ENCODE measurements around the gene CADM3. TPM values are rescaled to one million over a fixed set of nuclear protein-coding genes. Genes with fewer than 3 reads are reported as not detected.

CADM3 gene
- total RNA-seq, 1 donor from 2014 or later: 23.8 TPM

GRCh38 chr1:159146980-159147379 is 24.4 kb upstream of the CADM3 start:
- H3K4me1 ChIP-seq: no peaks in the 10 kb centered on the region
- no peaks in the 10 kb centered on the region for H3K27me3 ChIP-seq
- H3K27ac ChIP-seq: no peak overlapping the region
- TF ChIP-seq CTCF (IDR thresholded peaks at IDR 0.05): no peak
- H3K9me3 ChIP-seq: no peaks in the 10 kb centered on the region
- H3K4me3 ChIP-seq: no peak overlapping the region
- DNase-seq (ENCODE audit: extremely low spot score in 2 of 2): no peak
- intact Hi-C loops (cut with DNase I): no loop called here
- no peaks in the 10 kb centered on the region for H3K36me3 ChIP-seq

GRCh38 chr1:159152031-159152430 is 19.4 kb upstream of the CADM3 start:
- intact Hi-C loops (cut with DNase I): no loop called here
- no peak overlapping the region for H3K4me3 ChIP-seq
- TF ChIP-seq CTCF (IDR thresholded peaks at IDR 0.05): no peak
- no peak for TF ChIP-seq POLR2AphosphoS5 (IDR thresholded peaks at IDR 0.05; ENCODE audit: insufficient read depth in 1 of 2, low read depth in 1 of 2)
- TF ChIP-seq POLR2A (IDR thresholded peaks at IDR 0.05): no peak
- no peaks in the 10 kb centered on the region for H3K27me3 ChIP-seq
- no peaks in the 10 kb centered on the region for H3K9me3 ChIP-seq
- no peak overlapping the region for H3K27ac ChIP-seq
- no peaks in the 10 kb centered on the region for H3K4me1 ChIP-seq
- H3K36me3 ChIP-seq: no peaks in the 10 kb centered on the region
- no peak for DNase-seq (ENCODE audit: extremely low spot score in 2 of 2)

GRCh38 chr1:159161001-159161718 is 10.3 kb upstream of the CADM3 start:
- Histone ChIP-seq H3K9me3 (no peaks in the 10 kb centered on the region), H3K27ac (peak overlapping the region; percentile 54), H3K4me1 (peaks cover 15% of the 10 kb centered on the region), H3K36me3 (no peaks in the 10 kb centered on the region), H3K4me3 (peak overlapping the region in 1 of 2 donors; percentile 13), H3K27me3 (no peaks in the 10 kb centered on the region)
- peak; percentile 98 to 99 (median 99) for TF ChIP-seq CTCF (IDR thresholded peaks at IDR 0.05)
- TF ChIP-seq POLR2AphosphoS5 (IDR thresholded peaks at IDR 0.05; ENCODE audit: insufficient read depth in 1 of 2, low read depth in 1 of 2): peak in 1 of 2 donors; percentile 49
- no peak for TF ChIP-seq POLR2A (IDR thresholded peaks at IDR 0.05)
- peak in 1 of 2 donors; percentile 88 for DNase-seq (ENCODE audit: extremely low spot score in 2 of 2)
- intact Hi-C loops (cut with DNase I): no loop called here

- Histone ChIP-seq H3K27me3 (no peaks in the 10 kb centered on the region), H3K27ac (peak overlapping the region; percentile 54), H3K9me3 (no peaks in the 10 kb centered on the region), H3K4me1 (peaks cover 15% of the 10 kb centered on the region), H3K36me3 (no peaks in the 10 kb centered on the region), H3K4me3 (no peak overlapping the region)
- no peak for DNase-seq (ENCODE audit: extremely low spot score in 2 of 2)
- no peak for TF ChIP-seq CTCF (IDR thresholded peaks at IDR 0.05)
- intact Hi-C loops (cut with DNase I): no loop called here
These were observed 9.7 kb upstream of the CADM3 start for GRCh38 chr1:159161719-159162026.

- no peaks in the 10 kb centered on the region for H3K9me3 ChIP-seq
- TF ChIP-seq CTCF (IDR thresholded peaks at IDR 0.05) (no peak), POLR2A (IDR thresholded peaks at IDR 0.05) (no peak), POLR2AphosphoS5 (IDR thresholded peaks at IDR 0.05; ENCODE audit: insufficient read depth in 1 of 2, low read depth in 1 of 2) (no peak)
- H3K27ac ChIP-seq: no peak overlapping the region
- H3K36me3 ChIP-seq: no peaks in the 10 kb centered on the region
- peaks cover 15% of the 10 kb centered on the region for H3K4me1 ChIP-seq
- H3K4me3 ChIP-seq: no peak overlapping the region
- no peaks in the 10 kb centered on the region for H3K27me3 ChIP-seq
- DNase-seq (ENCODE audit: extremely low spot score in 2 of 2): no peak
- intact Hi-C loops (cut with DNase I): no loop called here
These were observed 8.7 kb upstream of the CADM3 start for GRCh38 chr1:159162516-159163265.
